A549 treated with Hydrocortisone at 1 μM for 4 hours (cell line): ENCODE measurements around the gene ZNF586. TPM values are rescaled to one million over a fixed set of nuclear protein-coding genes. Genes with fewer than 3 reads are reported as not detected.

Experiments
- total RNA-seq: library from RNA; stranded (reverse); fragments of 200-300 nt; extraction: Qiagen RNA extraction; gene quantifications from 5 replicates; pipeline ENCODE4 v1.2.3, GENCODE V29; 2022

ZNF586 gene
- 5.8 to 8.1 TPM (median 6.8 TPM) in 5 replicates for total RNA-seq

DNA sequence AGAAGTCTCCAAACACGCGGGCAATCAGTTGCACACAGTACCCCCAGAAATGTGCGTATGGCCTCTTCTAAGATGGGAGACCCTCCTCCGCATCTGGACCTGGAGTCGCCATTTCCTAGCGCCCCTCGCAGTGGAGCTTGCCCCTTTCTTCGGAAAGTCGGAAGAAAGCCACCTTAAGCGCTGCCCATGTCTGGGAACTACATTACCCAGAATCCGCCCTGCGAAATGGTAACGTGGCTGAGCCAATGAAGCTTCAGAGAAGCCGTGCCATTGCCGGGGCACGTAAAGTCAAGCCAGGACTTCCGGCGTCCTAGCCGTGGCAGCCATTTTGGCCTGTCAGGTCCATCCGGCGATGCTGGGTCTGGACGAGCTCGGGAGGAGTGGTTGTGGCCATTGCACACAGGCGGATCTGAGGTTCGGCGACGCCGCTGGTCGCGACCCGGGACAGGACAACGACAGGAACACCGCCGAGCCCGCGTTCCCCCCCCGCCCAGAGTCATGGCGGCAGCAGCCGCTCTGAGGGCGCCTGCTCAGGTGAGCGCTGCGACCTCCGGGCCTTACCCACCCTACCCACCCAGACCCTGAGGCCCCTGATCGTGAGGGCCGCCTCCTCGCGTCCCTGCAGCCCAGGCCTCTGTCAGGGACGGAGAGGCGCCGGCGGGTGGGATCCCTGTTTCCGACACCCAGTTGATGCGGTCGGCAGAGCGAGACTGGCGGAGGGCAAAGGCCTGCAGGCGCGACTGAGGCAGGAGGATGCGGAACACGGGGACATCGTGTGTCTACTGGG, at the start of gene ZNF586:
Gene ZNF586, plus strand, starts transcription at position 332 of the 787 bp plus-strand sequence. Its CDS starts 167 bp downstream, at position 499.

GRCh38 chr19:57746580-57747471, 22.6 kb upstream of the ZNF586 start, which contains the start of gene ZNF776:
Gene ZNF776 (plus strand): TSS chr19:57746815. CDS start chr19:57747059, 244 bp downstream.

GRCh38 chr19:57814505-57815246, 45.2 kb downstream of the ZNF586 start, which contains the start of gene ZNF552:
Gene ZNF552 (minus strand): TSS chr19:57814913. CDS start chr19:57814743, 170 bp downstream.

GRCh38 chr19:57830071-57830602, 60.7 kb downstream of the ZNF586 start, which contains the start of gene ZNF587B:
Gene ZNF587B (plus strand): TSS chr19:57830299. CDS start chr19:57830529, 230 bp downstream.

Other genes starting within 250 kb of the ZNF586 start
- gene ZNF549, start 242.3 kb upstream of the ZNF586 start, total RNA-seq: 1.3 to 2.2 TPM (median 1.7 TPM) in 5 replicates
- gene ZNF550, start 209.8 kb upstream of the ZNF586 start, total RNA-seq: 2.1 to 4.0 TPM (median 3.6 TPM) in 5 replicates
- gene ZNF416, start 190.8 kb upstream of the ZNF586 start, total RNA-seq: 3.6 to 4.9 TPM (median 4.5 TPM) in 5 replicates
- gene ZIK1, start 185.5 kb upstream of the ZNF586 start, total RNA-seq: 0.03 TPM in 1 of 5 replicates, not detected in the others
- 4.6 to 5.8 TPM (median 4.7 TPM) in 5 replicates for gene ZNF530, start 169.8 kb upstream of the ZNF586 start, total RNA-seq
- gene ZNF134, start 155.4 kb upstream of the ZNF586 start, total RNA-seq: 6.8 to 9.3 TPM (median 8.4 TPM) in 5 replicates
- gene ZNF211, start 136.5 kb upstream of the ZNF586 start, total RNA-seq: 5.0 to 7.6 TPM (median 5.9 TPM) in 5 replicates
- gene ZSCAN4, start 100.7 kb upstream of the ZNF586 start, total RNA-seq: not detected in 5 replicates
- gene ZNF551, start 87.7 kb upstream of the ZNF586 start, total RNA-seq: 4.3 to 6.1 TPM (median 5.5 TPM) in 5 replicates
- not detected in 5 replicates for gene ZNF154, start 60.5 kb upstream of the ZNF586 start, total RNA-seq
- 0.84 to 1.2 TPM (median 0.98 TPM) in 5 replicates for gene ZNF671, start 42.1 kb upstream of the ZNF586 start, total RNA-seq
- gene ZNF776, start 22.9 kb upstream of the ZNF586 start, total RNA-seq: 4.3 to 6.3 TPM (median 5.8 TPM) in 5 replicates
- gene ZNF552, start 45.2 kb downstream of the ZNF586 start, total RNA-seq: 4.2 to 6.7 TPM (median 5.7 TPM) in 5 replicates
- gene ZNF587B, start 60.6 kb downstream of the ZNF586 start, total RNA-seq: 6.6 to 10.8 TPM (median 6.9 TPM) in 5 replicates
- gene ZNF587, start 80.2 kb downstream of the ZNF586 start, total RNA-seq: 5.2 to 8.3 TPM (median 6.1 TPM) in 5 replicates
- gene ZNF814, start 119.4 kb downstream of the ZNF586 start, total RNA-seq: 1.5 to 2.6 TPM (median 2.0 TPM) in 5 replicates
- gene ZNF417, start 146.9 kb downstream of the ZNF586 start, total RNA-seq: 2.5 to 5.8 TPM (median 3.5 TPM) in 5 replicates
- gene ZNF418, start 165.7 kb downstream of the ZNF586 start, total RNA-seq: 1.0 to 1.6 TPM (median 1.4 TPM) in 5 replicates
- 0.66 to 1.3 TPM (median 1.1 TPM) in 5 replicates for gene ZNF256, start 178.0 kb downstream of the ZNF586 start, total RNA-seq
- gene C19orf18, start 204.9 kb downstream of the ZNF586 start, total RNA-seq: 0.15 to 0.21 TPM in 2 of 5 replicates, not detected in the others
- gene ZNF606, start 233.1 kb downstream of the ZNF586 start, total RNA-seq: 1.9 to 3.0 TPM (median 2.4 TPM) in 5 replicates